Caco-2 (cell line): ENCODE data around the gene SAMD4A. TPM values are rescaled to one million over a fixed set of nuclear protein-coding genes. Genes with fewer than 3 reads are reported as not detected.

Experiments used
- BruUV-seq: library from RNA; stranded (reverse); fragments of 400-500 nt; replicated peaks from 2 replicates; lab custom pipeline; 2021; lab: Mats Ljungman, UMichigan
- CTCF ChIA-PET: fragments of 300-600 bp; sonication (Branson Sonifier 250); formaldehyde crosslinking; loops from one replicate; lab custom pipeline; 2022; ENCODE audit warnings: antibody characterized with exemption; lab: Charles Lee
- POLR2A ChIA-PET: fragments of 300-600 bp; sonication (Branson Sonifier 250); formaldehyde crosslinking; loops from one replicate; lab custom pipeline; 2022; ENCODE audit warnings: antibody characterized with exemption; lab: Charles Lee
- DNase-seq, 2 experiments: peaks; one replicate each; pipeline versions ENCODE4 v3.0.0 to v3.0.0-alpha.2; 2020 to 2022
- H3K27me3 ChIP-seq: replicated peaks from 2 replicates; pipeline ENCODE4 v1.6.0; 2011; ENCODE audit warnings: low read length; ENCODE audit not compliant: control insufficient read depth, insufficient read depth
- H3K36me3 ChIP-seq: 2 replicates; pipeline ENCODE4 v1.5.1; 2011; ENCODE audit warnings: low read length; ENCODE audit not compliant: control insufficient read depth, insufficient read depth
- H3K4me1 ChIP-seq: fragments of 250-450 bp; sonication (Bioruptor Pico); 2 replicates; pipeline ENCODE4 v1.5.1; 2020; ENCODE audit warnings: mild to moderate bottlenecking
- H3K4me3 ChIP-seq: 2 replicates; pipeline ENCODE4 v1.5.1; 2011; ENCODE audit warnings: low read depth, mild to moderate bottlenecking, control low read depth, low read length
- H3K9me3 ChIP-seq: fragments of 250-450 bp; sonication (Bioruptor Pico); 2 replicates; pipeline ENCODE4 v1.5.1; 2020; ENCODE audit warnings: mild to moderate bottlenecking, moderate library complexity
- H3K27ac Mint-ChIP-seq: one replicate; pipeline ENCODE4 v1.8.0; 2022; ENCODE audit warnings: mixed read lengths; ENCODE audit not compliant: unreplicated experiment
- H3K27me3 Mint-ChIP-seq: one replicate; pipeline ENCODE4 v1.8.0; 2022; ENCODE audit warnings: mixed read lengths; ENCODE audit not compliant: insufficient read depth, unreplicated experiment
- H3K36me3 Mint-ChIP-seq: one replicate; pipeline ENCODE4 v1.8.0; 2022; ENCODE audit warnings: mild to moderate bottlenecking, mixed read lengths; ENCODE audit not compliant: insufficient read depth, unreplicated experiment
- H3K4me1 Mint-ChIP-seq: one replicate; pipeline ENCODE4 v1.8.0; 2022; ENCODE audit warnings: low read depth, mixed read lengths; ENCODE audit not compliant: unreplicated experiment
- H3K4me3 Mint-ChIP-seq: one replicate; pipeline ENCODE4 v1.8.0; 2022; ENCODE audit warnings: mild to moderate bottlenecking, moderate library complexity, mixed read lengths; ENCODE audit not compliant: unreplicated experiment
- H3K9me3 Mint-ChIP-seq: one replicate; pipeline ENCODE4 v1.8.0; 2022; ENCODE audit warnings: mixed read lengths; ENCODE audit not compliant: unreplicated experiment
- CTCF ChIP-seq, 2 experiments: fragments of 200-600 bp in 1 of 2; IDR thresholded peaks; 1 replicate in 1 of 2; 2 replicates in 1 of 2; pipeline versions ENCODE4 v1.5.1 to v1.8.0; 2011 to 2022; ENCODE audit warnings: antibody characterized with exemption in 1 of 2, control low read depth in 1 of 2, inconsistent platforms in 1 of 2, low read depth in 1 of 2, low read length in 1 of 2, mild to moderate bottlenecking in 1 of 2, moderate library complexity in 1 of 2; ENCODE audit not compliant: insufficient read depth in 1 of 2, severe bottlenecking in 1 of 2, unreplicated experiment in 1 of 2
- intact Hi-C: fragments of 100-400 bp; cut with micrococcal nuclease; formaldehyde crosslinking; loops from one replicate; pipeline ENCODE4 v1.10.0; 2022; ENCODE audit not compliant: unreplicated experiment
- total RNA-seq: library from RNA; stranded (reverse); gene quantifications from 2 replicates; pipeline ENCODE4 v1.2.3, GENCODE V29; 2022

Gene SAMD4A
- total RNA-seq, 1 experiment from 2014 or later = 60.8 TPM

GRCh38 chr14:54754623-54755386 lies 187.9 kb downstream of the SAMD4A start:
- POLR2A ChIA-PET = no interaction called here
- Mint-ChIP-seq H3K27me3 (no peaks in the 10 kb centered on the region), H3K36me3 (peaks cover 89% of the 10 kb centered on the region), H3K9me3 (no peaks in the 10 kb centered on the region), H3K4me1 (no peaks in the 10 kb centered on the region), H3K4me3 (no peak overlapping the region), H3K27ac (peak overlapping the region; percentile 64)
- DNase-seq = no peak
- no peak overlapping the region for H3K4me3 ChIP-seq
- intact Hi-C loops = no loop called here
- no peaks in the 10 kb centered on the region for H3K4me1 ChIP-seq
- H3K36me3 ChIP-seq = no peaks in the 10 kb centered on the region
- TF ChIP-seq CTCF (IDR thresholded peaks at IDR 0.05; ENCODE audit: insufficient read depth in 1 of 2, low read depth in 1 of 2, low read length in 1 of 2, severe bottlenecking in 1 of 2, unreplicated experiment in 1 of 2) = no peak
- CTCF ChIA-PET = no interaction called here
- H3K9me3 ChIP-seq = no peaks in the 10 kb centered on the region
- BruUV-seq = no TSS peak
- no peaks in the 10 kb centered on the region for H3K27me3 ChIP-seq

- Histone ChIP-seq H3K4me1 (no peaks in the 10 kb centered on the region), H3K36me3 (no peaks in the 10 kb centered on the region), H3K27me3 (no peaks in the 10 kb centered on the region), H3K9me3 (no peaks in the 10 kb centered on the region), H3K4me3 (no peak overlapping the region)
- Mint-ChIP-seq H3K27ac (no peak overlapping the region), H3K4me3 (no peak overlapping the region), H3K4me1 (no peaks in the 10 kb centered on the region), H3K9me3 (no peaks in the 10 kb centered on the region), H3K36me3 (peaks cover 85% of the 10 kb centered on the region), H3K27me3 (no peaks in the 10 kb centered on the region)
- intact Hi-C loops = no loop called here
- DNase-seq = no peak
- ChIA-PET CTCF (no interaction called here), POLR2A (interaction anchor here (0.6 kb wide), 1 partner anchor 193 kb away, joined by 3 read pairs; no protein-coding TSS in a partner anchor)
- no peak for TF ChIP-seq CTCF (IDR thresholded peaks at IDR 0.05; ENCODE audit: insufficient read depth in 1 of 2, low read depth in 1 of 2, low read length in 1 of 2, severe bottlenecking in 1 of 2, unreplicated experiment in 1 of 2)
- BruUV-seq = no TSS peak
Observed at GRCh38 chr14:54756656-54757392, 189.9 kb downstream of the SAMD4A start.

- Histone ChIP-seq H3K4me1 (no peaks in the 10 kb centered on the region), H3K9me3 (no peaks in the 10 kb centered on the region), H3K4me3 (no peak overlapping the region), H3K27me3 (no peaks in the 10 kb centered on the region), H3K36me3 (no peaks in the 10 kb centered on the region)
- BruUV-seq = no TSS peak
- TF ChIP-seq CTCF (IDR thresholded peaks at IDR 0.05; ENCODE audit: insufficient read depth in 1 of 2, low read depth in 1 of 2, low read length in 1 of 2, severe bottlenecking in 1 of 2, unreplicated experiment in 1 of 2) = no peak
- Mint-ChIP-seq H3K4me3 (no peak overlapping the region), H3K36me3 (peaks cover 83% of the 10 kb centered on the region), H3K27me3 (no peaks in the 10 kb centered on the region), H3K4me1 (no peaks in the 10 kb centered on the region), H3K9me3 (no peaks in the 10 kb centered on the region), H3K27ac (no peak overlapping the region)
- CTCF ChIA-PET = no interaction called here
- no peak for DNase-seq
- POLR2A ChIA-PET = no interaction called here
- intact Hi-C loops = no loop called here
Observed at GRCh38 chr14:54758041-54758440, 191.1 kb downstream of the SAMD4A start.
